ENCODE data around the gene SP100. TPM values are rescaled to one million over a fixed set of nuclear protein-coding genes. Genes with fewer than 3 reads are reported as not detected.

The SP100 gene
- total and polyA plus RNA-seq, 4 donors = 56.2 to 128 (median 81.1) TPM

GRCh38 chr2:230505162-230505561 is 89.2 kb downstream of the SP100 start:
- Histone ChIP-seq H3K27ac (ENCODE audit: low read depth in 1 of 2, low read length in 1 of 2) (no peak overlapping the region), H3K4me1 (ENCODE audit: control insufficient read depth in 5 of 5, insufficient read depth in 5 of 5, low read length in 5 of 5) (no peaks in the 10 kb centered on the region), H3K9ac (ENCODE audit: insufficient read depth in 1 of 2, low read length in 2 of 2) (no peak overlapping the region), H3K4me3 (no peak overlapping the region), H3K9me3 (ENCODE audit: control insufficient read depth in 4 of 4, insufficient read depth in 3 of 4, low read length in 3 of 4) (peaks cover 0 to 2% (median 0%) of the 10 kb centered on the region in 4 donors), H3K27me3 (ENCODE audit: control insufficient read depth in 3 of 3, insufficient read depth in 3 of 3, low read length in 2 of 3) (no peaks in the 10 kb centered on the region), H3K36me3 (ENCODE audit: control insufficient read depth in 4 of 4, insufficient read depth in 4 of 4, low read length in 4 of 4) (peaks cover 0 to 43% (median 17%) of the 10 kb centered on the region in 4 donors)
- no peak for ATAC-seq (ENCODE audit: insufficient read depth, low FRiP score)
- 95 to 97% methylated on average over 2 of the region's 2 CpGs for WGBS, 2 donors
- no peak for DNase-seq
- TF ChIP-seq CTCF (IDR thresholded peaks at IDR 0.05; ENCODE audit: control extremely low read depth, extremely low read depth) = no peak

- no peaks in the 10 kb centered on the region for H3K4me1 ChIP-seq (ENCODE audit: control insufficient read depth in 5 of 5, insufficient read depth in 5 of 5, low read length in 5 of 5)
- no peak for DNase-seq
- no peak for ATAC-seq (ENCODE audit: insufficient read depth, low FRiP score)
- no peak for TF ChIP-seq CTCF (IDR thresholded peaks at IDR 0.05; ENCODE audit: control extremely low read depth, extremely low read depth)
- no peak overlapping the region for H3K27ac ChIP-seq (ENCODE audit: low read depth in 1 of 2, low read length in 1 of 2)
- H3K4me3 ChIP-seq = no peak overlapping the region
- no peaks in the 10 kb centered on the region for H3K27me3 ChIP-seq (ENCODE audit: control insufficient read depth in 3 of 3, insufficient read depth in 3 of 3, low read length in 2 of 3)
- H3K36me3 ChIP-seq (ENCODE audit: control insufficient read depth in 4 of 4, insufficient read depth in 4 of 4, low read length in 4 of 4) = peaks cover 0 to 17% (median 7%) of the 10 kb centered on the region in 4 donors
- no peak overlapping the region for H3K9ac ChIP-seq (ENCODE audit: insufficient read depth in 1 of 2, low read length in 2 of 2)
- peaks cover 0 to 2% (median 0%) of the 10 kb centered on the region in 4 donors for H3K9me3 ChIP-seq (ENCODE audit: control insufficient read depth in 4 of 4, insufficient read depth in 3 of 4, low read length in 3 of 4)
- WGBS, 2 donors = 73 to 90% methylated on average over 4 of the region's 4 CpGs
Measured at GRCh38 chr2:230512955-230513748, 97.2 kb downstream of the SP100 start.

DNA sequence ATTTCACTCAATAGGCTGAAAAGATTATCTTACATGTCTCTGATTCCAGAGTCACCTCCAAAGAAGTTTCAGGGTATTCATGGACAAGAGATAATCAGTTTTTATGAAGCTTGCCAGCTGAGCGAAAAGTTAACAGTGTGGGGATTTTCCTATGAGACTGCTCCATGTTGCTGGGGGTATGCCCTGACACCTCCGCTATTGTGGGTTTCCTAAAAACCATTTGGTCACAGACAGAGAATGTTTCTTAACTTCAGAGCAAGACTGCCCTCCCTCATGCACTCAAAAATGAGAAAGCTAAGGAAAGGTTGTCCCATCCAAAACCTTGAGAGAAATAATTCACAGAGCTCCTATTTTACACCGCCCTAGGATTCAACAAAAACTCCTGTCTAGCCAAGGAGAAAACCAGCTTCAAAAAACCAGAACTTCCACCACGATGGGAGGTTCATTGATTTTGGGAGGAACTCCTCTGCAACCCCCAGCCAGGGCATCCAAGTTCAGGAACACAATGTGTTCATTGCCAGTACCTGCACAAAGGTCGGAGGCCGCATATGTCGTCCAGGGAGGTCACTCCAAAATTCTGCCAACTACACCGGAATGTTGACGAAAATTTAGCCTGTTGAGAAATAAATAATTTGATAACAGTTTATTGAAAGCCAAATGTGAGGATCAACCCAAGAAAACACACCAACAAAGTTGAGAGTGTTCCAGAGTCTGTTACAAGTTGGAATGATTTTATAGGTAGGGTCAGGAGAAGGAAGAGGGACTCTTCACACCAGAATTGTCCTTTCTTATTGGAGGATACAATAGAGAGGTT is 104.3 kb downstream of the SP100 start:
- H3K4me3 ChIP-seq = no peak overlapping the region
- ATAC-seq (ENCODE audit: insufficient read depth, low FRiP score) (no peak), DNase-seq (no peak)
- no peaks in the 10 kb centered on the region for H3K27me3 ChIP-seq (ENCODE audit: control insufficient read depth in 3 of 3, insufficient read depth in 3 of 3, low read length in 2 of 3)
- no peak overlapping the region for H3K9ac ChIP-seq (ENCODE audit: insufficient read depth in 1 of 2, low read length in 2 of 2)
- no peak overlapping the region for H3K27ac ChIP-seq (ENCODE audit: low read depth in 1 of 2, low read length in 1 of 2)
- TF ChIP-seq CTCF (IDR thresholded peaks at IDR 0.05; ENCODE audit: control extremely low read depth, extremely low read depth) = no peak
- H3K9me3 ChIP-seq (ENCODE audit: control insufficient read depth in 4 of 4, insufficient read depth in 3 of 4, low read length in 3 of 4) = peaks cover 0 to 9% (median 6%) of the 10 kb centered on the region in 4 donors
- 92% methylated on average over 9 of the region's 9 CpGs for WGBS, 2 donors
- H3K4me1 ChIP-seq (ENCODE audit: control insufficient read depth in 5 of 5, insufficient read depth in 5 of 5, low read length in 5 of 5) = no peaks in the 10 kb centered on the region
- peaks cover 0 to 3% (median 0%) of the 10 kb centered on the region in 4 donors for H3K36me3 ChIP-seq (ENCODE audit: control insufficient read depth in 4 of 4, insufficient read depth in 4 of 4, low read length in 4 of 4)

Data from lung (tissue), 12 donors.